Cerebellar cortex (tissue), 1 donor: ENCODE data around the gene SNX32.

Experiments used
- DNase-seq: peaks from one replicate; pipeline ENCODE4 v3.0.0-alpha.2; 2015; ENCODE audit warnings: low spot score

Gene SNX32

DNA sequence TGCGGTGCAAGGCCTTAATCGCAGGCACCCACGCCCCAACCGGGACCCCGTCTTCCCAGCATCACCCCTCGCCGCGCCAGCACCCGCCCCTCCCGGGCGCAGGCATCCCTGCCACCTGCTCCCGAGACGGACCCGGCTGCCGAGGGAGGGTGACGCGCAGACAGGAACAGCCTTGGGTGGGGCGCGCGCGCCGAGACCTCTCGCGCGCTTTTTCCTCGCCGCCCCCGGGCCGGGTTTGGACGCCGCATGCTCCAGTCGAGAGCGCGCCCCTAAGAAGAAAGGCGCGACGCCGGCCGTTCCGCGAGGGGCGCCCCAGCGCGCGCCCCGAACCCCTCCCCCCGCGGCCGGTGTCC, 23.7 kb downstream of the SNX32 start:
- DNase-seq = no peak

DNA sequence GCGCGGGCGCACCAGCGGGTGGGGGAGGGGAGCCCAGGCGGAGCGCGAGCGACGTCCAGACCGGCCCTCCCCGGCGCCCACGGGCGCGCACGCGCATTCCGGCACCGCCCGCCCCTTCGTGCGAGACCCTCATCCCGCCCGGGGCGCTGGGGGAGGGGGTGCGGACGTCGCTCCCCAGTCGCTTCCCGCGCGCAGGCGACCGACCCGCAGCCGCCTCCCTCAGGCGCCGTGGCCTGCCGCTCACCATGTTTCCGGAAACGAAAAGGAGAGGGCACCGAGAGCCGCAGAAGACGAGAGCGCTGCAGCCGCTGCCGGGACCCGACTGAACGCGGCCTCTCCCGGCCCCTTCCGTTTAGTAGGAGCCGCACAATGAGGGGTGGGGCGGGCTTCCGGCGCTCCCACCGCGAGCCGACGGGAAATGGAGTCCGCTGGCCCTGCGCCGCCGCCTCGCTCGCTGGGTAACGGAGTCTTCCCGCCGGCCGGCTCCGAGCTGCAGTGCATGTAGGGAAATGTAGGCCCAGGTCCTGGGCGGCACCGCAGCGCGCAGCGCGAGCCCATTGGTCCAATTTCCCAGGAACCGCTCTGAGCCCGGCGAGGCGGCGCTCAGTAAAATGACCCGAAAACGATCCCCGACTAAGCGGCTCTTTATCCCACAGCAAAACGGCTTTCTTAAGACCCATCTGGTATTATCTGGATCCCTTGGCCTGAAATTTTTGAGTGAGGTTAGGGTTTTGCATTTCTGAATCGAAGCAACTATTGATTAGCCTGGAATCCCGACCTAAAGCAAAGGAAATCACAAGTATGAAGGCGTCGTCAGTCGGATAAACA, 24.3 kb downstream of the SNX32 start, which contains the start of gene CFL1:
Gene CFL1, minus strand, starts transcription at position 328 of the 828 bp plus-strand sequence. Its CDS starts 81 bp downstream, at position 247.
- DNase-seq = peak; percentile 97

DNA sequence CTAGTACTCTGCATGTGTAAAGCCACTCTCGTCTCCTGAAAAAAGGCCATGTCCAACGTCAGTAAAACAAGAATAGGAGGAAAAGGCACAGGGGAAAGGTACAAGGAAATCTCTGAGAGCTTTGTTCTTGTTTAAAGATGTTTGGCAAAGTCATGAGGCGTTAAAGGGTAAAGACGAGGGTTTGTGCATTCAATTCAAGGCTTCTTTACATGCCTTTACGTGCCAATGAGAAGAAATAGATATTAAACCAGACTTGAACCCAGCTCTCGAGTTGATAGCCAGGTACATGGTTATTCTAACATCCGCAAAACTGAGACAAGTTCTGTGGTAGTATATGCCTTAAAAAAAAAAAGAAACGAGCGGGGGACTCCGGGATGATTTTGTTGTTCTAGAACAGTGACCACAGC, 24.9 kb downstream of the SNX32 start:
- no peak for DNase-seq

DNA sequence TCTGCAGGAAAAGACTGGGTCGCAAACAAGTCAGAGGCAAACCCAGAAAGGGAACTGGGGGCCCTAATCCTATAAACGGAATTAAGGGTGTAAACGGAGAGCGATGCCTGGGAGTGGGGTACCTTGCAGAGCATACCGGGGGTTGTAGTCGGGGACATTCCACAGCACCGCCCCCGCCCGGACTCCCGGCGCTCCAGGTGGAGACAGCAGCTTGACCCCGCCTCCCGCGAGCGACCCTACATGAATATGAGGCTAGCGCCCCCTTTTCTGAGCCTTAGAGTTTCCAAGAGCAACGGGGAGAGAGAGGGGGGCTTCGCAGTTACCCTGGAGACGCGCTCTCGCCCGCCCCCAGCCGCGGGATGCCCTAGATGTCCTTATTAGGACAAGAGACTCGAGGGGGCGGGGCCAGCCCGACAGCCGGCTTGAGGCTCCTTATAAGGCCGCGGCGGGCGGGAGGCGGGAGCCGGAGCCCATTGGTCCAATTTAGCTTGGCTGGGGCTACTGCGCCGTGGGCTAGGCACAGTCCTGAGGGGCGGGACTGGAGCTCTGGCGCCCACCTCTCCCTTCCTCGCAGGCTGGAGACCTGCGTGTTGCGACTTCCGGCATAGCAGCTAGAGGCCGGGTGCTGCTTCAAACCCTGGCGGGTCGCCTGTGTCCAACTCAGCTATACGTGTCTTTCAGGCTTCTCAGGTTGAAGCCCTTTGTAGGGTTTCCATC, 25.5 kb downstream of the SNX32 start:
- peak; percentile 99 for DNase-seq

DNA sequence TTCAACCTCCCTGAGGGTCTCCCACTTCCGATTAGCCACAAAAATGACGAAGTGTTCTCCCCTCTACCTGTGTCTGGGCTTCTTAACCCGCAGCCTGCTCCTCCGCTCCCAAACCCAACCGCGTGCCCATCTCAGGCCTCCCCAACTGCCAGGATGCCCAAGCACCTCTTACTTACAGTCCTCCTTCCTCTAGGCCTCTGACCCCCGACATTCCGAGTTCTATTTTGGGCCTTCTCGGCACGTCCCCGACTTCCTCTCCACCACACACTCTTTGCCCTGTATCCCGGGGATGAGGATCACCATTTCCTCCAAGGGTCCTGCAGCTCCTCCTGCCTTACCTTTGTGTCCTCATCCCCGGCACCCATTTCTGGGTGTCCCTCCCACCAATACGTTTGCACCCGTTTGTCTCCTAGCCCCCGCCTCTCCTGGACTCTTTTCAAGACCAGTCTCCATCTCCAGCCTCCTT, 26.1 kb downstream of the SNX32 start:
- DNase-seq = no peak

DNA sequence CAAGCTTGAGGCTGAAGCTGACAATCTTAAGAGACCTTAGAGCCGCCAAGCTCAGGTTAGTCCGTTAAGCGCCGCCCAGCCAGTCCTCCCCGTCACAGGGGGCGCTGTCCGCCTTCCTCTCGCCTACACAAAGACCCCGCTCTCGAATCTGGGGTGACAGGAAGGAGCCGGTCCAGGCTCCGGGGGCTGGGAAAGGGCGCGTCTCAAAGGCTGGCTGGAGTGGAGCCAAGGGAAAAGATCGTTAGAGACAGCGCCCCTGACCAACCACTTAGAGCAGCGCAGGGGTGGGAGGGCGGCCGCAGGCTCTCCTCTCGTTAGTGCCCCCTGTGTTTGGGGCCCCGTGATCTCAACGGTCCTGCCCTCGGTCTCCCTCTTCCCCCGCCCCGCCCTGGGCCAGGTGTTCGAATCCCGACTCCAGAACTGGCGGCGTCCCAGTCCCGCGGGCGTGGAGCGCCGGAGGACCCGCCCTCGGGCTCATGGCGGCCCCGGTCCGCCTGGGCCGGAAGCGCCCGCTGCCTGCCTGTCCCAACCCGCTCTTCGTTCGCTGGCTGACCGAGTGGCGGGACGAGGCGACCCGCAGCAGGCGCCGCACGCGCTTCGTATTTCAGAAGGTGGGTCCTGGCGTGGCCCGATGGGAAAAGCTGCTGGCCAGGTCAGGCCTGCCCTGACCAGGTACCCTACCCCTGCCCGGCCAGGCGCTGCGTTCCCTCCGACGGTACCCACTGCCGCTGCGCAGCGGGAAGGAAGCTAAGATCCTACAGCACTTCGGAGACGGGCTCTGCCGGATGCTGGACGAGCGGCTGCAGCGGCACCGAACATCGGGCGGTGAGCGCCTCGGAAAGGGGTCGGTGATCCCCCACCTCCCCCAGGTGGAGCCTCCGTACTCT, 26.8 kb downstream of the SNX32 start, which contains the start of gene MUS81:
Gene MUS81, plus strand, starts transcription at position 156 of the 887 bp plus-strand sequence. Its CDS starts 321 bp downstream, at position 477.
- peak; percentile 98 for DNase-seq

DNA sequence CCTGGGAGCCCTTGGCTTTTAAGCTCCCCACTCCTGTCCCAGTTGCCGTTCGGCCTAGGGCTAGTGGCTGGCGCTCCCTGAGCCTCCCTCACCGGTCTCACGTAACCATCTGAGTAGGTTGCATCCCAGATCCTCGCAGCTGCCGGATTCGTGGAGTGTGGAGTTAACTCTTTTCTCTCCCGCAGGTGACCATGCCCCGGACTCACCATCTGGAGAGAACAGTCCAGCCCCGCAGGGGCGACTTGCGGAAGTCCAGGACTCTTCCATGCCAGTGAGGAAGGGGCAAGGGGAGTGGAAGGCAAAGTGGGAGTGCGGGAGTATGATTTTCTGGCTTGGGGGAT, 27.4 kb downstream of the SNX32 start:
- no peak for DNase-seq

DNA sequence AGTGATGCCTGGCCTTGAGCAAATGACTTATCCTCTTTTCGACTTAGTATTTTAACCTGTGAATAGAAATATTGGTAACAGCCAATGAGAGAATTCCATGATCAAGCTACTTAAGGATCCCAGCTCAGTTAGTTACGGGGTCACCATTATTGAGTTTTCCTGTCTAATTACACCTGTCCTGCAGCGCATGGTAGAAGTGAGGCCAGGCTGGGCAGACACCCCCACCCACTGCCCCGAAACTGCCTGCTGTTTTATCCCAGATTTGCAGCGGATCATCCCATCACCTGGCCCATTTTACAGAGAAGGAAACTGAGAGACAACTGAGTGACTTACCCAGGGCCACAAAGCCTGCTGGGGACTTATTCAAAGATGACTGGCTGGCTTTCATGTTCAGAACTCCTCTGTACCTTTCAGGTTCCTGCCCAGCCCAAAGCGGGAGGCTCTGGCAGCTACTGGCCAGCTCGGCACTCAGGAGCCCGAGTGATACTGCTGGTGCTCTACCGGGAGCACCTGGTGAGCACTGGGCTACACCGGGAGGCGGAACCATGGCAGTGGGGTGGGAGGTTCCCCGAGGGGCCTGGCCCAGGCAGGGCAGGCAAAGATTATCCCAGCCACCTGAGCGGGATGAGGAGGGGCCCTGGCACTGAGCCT, 27.9 kb downstream of the SNX32 start:
- no peak for DNase-seq

DNA sequence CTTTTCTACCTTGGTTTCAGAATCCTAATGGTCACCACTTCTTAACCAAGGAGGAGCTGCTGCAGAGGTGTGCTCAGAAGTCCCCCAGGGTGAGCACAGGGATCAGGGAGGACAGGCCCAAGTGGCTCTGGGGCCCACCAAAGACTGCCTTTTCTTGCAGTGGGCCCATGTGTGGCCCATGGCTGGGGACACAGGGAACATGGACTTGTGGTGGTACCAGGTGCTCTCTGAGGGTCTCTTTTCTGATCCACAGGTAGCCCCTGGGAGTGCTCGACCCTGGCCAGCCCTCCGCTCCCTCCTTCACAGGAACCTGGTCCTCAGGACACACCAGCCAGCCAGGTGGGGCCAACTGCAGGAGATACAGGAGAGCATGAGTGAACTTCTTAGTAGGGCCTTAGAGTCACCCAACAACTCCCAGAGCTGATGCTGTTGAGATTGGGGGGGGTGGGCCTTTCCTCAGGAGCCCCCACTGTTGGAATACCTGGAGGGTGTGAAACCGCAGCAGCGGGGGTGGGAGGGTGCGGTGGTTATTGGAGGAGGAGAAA, 28.5 kb downstream of the SNX32 start:
- DNase-seq = no peak

DNA sequence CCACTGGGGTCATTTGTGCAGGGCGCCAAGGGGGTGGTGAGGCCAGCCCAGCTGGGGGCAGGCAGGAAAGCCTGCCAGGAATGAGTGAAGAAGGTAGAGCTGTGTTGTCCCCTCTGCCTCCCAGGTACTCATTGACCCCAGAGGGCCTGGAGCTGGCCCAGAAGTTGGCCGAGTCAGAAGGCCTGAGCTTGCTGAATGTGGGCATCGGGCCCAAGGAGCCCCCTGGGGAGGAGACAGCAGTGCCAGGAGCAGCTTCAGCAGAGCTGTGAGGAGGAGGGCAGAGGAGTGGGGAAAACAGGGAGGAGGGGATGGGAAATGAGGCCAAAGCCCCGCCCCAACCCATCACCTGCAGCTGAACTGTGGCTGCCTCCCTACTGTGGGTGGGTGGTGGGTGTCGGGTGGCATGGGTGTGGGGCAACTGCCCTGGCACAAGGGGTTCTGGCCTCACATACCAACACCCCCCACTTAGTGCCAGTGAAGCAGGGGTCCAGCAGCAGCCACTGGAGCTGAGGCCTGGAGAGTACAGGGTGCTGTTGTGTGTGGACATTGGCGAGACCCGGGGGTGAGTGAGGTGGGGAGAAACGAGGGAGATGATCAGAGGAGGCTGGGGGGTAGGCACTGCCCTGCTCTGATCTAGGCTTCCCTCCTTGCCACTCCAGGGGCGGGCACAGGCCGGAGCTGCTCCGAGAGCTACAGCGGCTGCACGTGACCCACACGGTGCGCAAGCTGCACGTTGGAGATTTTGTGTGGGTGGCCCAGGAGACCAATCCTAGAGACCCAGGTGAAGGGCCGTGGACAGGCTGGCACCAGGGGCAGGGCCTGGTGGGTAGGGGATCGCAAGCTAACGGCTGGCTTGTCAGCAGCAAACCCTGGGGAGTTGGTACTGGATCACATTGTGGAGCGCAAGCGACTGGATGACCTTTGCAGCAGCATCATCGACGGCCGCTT, 29.5 kb downstream of the SNX32 start:
- no peak for DNase-seq

DNA sequence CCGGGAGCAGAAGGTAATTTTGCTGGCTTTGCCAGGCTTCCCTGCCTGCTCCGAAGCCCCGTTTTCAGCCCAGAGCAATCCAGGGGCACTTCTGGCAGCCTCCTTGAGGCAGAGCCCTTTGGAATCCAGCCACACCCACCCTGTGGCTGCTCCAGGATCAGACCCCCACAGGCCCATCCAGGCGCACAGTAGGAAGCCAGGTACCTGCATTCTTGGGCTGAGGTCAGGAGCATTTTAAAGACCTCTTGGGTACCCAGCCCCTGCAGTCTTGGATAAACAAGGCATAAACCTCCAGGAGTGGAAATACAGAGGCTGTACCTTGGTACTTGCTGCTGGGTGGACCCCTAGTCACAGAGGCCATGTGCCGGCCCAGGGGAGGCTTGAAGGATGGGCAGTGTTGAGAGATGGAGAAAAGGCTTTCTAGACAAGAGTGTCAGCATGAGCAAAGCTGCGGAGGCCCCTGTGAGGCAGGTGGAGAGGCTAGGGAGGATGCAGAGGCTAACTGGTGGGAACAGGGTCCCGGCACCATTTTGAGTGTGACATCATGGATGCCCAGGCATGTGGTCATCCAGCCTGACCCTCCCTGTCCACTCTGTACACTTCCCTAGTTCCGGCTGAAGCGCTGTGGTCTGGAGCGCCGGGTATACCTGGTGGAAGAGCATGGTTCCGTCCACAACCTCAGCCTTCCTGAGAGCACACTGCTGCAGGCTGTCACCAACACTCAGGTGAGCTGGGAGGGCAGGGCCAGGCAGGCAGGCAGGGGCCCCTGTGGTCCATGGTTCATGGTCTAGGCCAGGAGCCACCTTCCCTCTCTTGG, 30.3 kb downstream of the SNX32 start:
- no peak for DNase-seq

DNA sequence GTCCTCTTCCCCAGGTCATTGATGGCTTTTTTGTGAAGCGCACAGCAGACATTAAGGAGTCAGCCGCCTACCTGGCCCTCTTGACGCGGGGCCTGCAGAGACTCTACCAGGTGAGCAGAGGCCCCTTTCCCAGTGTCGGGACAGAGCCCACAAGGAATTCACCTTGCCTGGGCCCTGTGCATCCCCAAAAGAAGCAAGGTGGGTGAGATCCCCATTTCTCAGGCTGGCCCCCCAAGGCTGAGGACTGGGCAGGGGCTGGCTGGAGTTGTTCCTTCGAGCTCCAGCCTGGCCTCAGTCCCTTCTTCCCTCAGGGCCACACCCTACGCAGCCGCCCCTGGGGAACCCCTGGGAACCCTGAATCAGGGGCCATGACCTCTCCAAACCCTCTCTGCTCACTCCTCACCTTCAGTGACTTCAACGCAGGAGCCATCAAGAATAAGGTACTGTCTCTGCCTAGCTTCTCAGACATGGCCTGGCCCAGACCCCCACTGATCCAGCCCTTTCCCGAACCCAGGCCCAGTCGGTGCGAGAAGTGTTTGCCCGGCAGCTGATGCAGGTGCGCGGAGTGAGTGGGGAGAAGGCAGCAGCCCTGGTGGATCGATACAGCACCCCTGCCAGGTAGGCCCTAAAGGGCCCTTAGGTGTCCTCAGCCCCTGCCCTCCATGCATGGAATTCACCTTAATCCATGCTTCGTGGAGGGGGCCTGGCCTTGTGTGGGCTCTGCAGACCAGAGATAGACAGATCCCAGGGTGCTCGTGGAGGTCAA, 31.1 kb downstream of the SNX32 start:
- DNase-seq = no peak

DNA sequence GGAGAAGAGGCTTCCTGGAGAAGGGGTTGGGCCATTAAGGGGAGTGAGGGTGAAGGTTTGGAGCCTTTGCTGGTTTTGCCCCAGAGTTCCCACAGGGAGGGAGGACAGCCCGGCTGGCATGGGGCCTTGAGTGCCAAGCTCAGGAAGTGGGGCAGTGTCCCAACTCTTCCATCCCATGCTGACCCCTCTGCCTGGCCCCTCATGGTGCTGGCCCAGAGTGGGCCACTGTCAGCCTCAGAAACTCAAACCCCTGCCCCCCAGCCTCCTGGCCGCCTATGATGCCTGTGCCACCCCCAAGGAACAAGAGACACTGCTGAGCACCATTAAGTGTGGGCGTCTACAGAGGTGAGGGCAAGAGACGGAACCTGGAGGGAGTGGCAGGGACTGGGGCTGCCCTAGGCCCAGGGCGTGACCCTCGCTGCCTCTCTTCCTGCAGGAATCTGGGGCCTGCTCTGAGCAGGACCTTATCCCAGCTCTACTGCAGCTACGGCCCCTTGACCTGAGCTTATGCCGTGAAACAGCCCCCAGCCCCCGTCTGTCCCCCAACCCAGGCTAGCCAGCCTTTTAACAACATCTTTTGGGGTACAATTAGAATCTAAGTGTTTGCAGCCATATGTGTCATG, 31.9 kb downstream of the SNX32 start:
- no peak for DNase-seq

DNA sequence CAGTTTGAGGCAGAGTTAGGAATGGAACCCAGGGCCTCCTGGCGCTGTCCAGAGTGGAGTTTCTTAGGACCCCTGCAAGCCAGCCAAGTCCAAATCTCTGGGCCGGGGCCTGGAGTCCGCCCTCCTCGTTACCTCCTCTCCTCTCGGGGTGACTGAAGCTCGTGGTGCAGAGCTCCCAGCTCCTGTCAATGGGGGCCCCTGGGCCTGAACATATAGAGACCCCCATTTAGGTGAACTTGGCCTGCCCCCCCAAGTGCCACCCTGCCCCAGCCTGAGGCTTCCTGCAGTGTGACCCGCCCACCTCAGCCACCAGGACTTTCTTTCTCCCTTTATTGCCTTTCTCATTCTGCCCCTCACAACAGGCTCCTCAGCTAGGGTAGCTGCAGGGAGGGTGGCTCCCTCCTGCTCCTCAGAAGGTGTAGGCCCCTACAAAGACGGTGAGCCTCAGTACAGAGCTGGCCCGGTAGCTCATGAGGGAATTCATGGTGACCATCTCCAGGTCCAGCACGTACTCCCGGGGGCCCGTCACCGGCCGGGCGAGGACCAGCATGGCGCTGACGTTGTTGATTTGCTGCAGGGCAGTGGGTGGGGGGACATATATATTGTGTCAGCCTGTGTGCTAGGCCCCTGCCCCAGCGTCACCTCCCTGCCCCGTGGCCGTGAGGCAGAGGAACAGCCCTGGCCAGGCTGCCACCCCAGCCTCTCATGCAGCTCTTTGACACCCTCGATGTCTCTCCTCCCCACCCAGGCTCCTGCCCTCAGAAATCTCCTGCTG, 32.9 kb downstream of the SNX32 start:
- no peak for DNase-seq

DNA sequence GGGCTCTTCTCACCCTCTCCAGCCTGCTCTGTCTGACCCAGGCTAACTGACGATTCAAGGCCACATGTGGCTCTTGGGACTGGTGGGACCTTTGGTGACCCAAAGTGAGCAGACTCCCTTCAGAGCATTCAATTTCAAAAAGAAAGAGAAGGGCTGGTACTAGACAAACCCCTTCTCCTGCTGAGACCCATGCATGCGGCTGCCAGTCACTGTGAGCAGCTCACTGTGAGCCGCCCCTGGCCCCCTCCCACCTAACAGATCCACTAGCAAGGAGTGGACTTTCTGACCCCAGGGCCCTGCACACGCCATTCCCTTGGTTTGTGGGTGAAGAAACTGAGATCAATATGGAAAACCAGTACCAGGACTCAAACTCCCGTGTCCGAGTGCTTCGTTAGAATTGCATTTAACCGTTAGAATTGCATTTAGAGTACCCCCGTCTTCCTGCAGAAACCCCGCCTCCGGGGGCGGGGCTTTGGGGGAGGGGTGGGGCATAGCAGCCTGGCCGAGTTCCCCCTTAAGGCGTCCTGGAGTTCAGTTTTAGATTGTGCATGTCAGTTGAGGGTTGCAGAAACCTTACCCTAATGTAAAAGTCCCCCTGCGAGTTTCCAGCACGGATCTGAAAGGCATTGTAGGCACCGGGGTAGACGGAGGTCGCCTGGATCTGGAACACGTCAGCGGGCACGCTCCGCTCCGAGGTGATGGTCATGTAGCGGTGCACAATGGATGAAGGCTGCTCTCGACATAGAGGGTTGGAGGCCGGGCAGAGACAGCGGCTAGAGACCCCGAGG, 33.7 kb downstream of the SNX32 start:
- peak; percentile 55 for DNase-seq

DNA sequence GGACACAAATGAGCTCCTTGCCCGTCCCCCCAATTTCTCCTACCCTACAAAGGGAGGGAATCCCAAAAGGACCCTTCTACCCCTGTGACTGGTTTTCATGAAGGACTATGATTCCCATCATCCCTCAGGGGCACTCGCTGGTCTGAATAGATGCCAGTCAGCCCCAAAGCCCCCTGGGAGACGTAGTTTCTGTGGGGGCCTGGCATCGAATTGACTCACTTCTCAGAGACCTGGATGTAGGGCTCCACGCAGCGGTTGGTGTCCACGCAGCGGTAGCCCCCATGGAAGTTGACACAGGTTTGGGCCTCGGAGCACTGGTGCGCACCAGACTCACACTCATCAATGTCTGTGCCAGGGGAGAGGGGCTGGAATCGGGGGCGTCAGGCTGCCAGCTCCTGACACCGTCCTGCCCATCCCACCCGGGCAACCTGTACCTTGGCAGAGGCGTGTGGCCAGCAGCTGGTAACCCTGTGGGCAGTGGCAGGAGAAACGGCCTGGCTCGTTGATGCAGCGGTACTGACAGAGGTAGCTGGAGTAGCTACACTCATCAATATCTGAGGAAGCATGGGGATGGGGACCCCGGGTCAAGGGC, 34.4 kb downstream of the SNX32 start:
- peak; percentile 80 for DNase-seq
